ENCODE results near the gene BLM. TPM values are rescaled to one million over a fixed set of nuclear protein-coding genes. Genes with fewer than 3 reads are reported as not detected.
"Not testable (repeated sequence)": the region's sequence is repeated elsewhere in the genome, so short reads cannot be mapped to it uniquely, and the experiment has no call there.

The BLM gene
- polyA plus RNA-seq, 3 donors from 2014 or later: 2.3 to 10.0 (median 7.5) TPM

DNA sequence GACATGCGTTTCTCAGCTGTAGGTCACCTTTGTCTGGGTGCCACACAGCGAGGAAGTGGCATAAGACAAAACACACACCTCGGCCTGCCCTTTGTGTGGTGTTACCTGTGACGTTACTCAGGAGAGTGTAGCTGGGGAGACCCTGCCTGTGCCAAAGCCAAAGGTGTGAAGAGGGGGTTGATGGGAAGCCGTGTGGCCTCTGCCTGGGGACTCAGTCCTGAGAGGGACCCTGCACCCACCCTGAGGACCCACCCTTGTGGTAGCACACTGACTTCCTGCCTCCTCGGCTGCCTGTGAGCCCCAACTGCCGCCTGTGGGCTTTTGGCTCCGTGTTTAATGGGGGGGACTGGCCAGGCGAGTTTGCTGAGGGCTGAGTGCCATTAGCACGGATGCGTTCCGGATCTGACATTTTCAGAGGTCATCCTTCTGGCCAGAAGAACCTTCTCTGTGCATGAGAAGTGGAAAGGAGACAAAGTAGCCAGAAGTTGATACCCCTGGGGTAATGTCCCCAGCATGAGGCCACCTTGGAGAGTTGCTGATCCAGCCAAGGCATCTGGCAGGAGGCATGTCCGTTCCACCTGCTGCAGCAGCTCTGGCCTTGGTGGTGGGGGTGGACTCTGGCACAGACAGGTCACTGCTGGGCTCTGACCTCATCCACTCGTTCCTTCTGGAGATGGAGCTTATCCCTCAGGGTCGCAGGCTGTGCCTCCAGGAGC, 99.4 kb downstream of the BLM start:
- H3K4me3 Mint-ChIP-seq: peak overlapping the region; percentile 78 to 83 (median 79)
- H3K4me1 Mint-ChIP-seq: peaks cover 84 to 92% of the 10 kb centered on the region in 2 donors

GRCh38 chr15:90817117-90818057, 100.2 kb downstream of the BLM start:
- Mint-ChIP-seq H3K27me3 (ENCODE audit: low read depth in 3 of 3) (peaks cover 5 to 18% (median 12%) of the 10 kb centered on the region in 3 donors), H3K36me3 (peaks cover under 1 to 8% (median 6%) of the 10 kb centered on the region in 3 donors), H3K4me1 (peaks cover 82 to 88% of the 10 kb centered on the region in 2 donors), H3K27ac (peak overlapping the region; percentile 93 to 99 (median 98)), H3K9me3 (no peaks in the 10 kb centered on the region), H3K4me3 (peak overlapping the region; percentile 78 to 84 (median 79))
- no peak for DNase-seq

More for the DNA sequence above, 99.4 kb downstream of the BLM start:
- H3K27me3 Mint-ChIP-seq (ENCODE audit: low read depth in 3 of 3): peaks cover 5 to 18% (median 12%) of the 10 kb centered on the region in 3 donors
- DNase-seq: peak; percentile 85 to 87 (median 85)
- H3K9me3 Mint-ChIP-seq: no peaks in the 10 kb centered on the region
- peaks cover 8 to 17% (median 14%) of the 10 kb centered on the region in 3 donors for H3K36me3 Mint-ChIP-seq
- H3K27ac Mint-ChIP-seq: peak overlapping the region; percentile 93 to 99 (median 98)

GRCh38 chr15:90818251-90819210, 101.4 kb downstream of the BLM start:
- peak overlapping the region; percentile 69 to 84 (median 83) for H3K4me3 Mint-ChIP-seq
- peaks cover 5 to 18% (median 12%) of the 10 kb centered on the region in 3 donors for H3K27me3 Mint-ChIP-seq (ENCODE audit: low read depth in 3 of 3)
- peak in 2 of 3 donors; percentile 45 to 52 for DNase-seq
- no peaks in the 10 kb centered on the region for H3K36me3 Mint-ChIP-seq
- no peaks in the 10 kb centered on the region for H3K9me3 Mint-ChIP-seq
- peak overlapping the region; percentile 93 to 99 (median 98) for H3K27ac Mint-ChIP-seq
- peaks cover 72 to 76% of the 10 kb centered on the region in 2 donors for H3K4me1 Mint-ChIP-seq

DNA sequence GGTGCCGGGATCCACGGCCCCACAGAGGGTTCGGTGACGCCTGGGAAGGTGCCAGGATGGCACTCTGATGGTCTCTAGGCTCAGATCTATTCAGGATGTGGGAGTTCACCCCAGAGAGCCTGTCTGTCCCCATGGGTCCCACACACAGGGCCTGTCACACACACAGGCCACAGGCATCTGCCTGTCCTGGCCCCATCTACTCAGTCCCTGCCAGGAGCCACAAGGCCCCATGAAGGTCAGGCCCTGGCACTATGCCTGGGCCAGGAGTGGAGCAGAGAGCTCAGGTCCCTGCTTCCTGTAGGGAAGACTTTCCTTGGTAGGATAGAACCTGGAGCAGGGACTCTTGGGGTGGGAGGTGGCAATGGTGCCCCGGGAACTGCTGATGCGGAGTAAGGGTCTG, 102.2 kb downstream of the BLM start:
- H3K36me3 Mint-ChIP-seq: no peaks in the 10 kb centered on the region
- H3K4me1 Mint-ChIP-seq: peaks cover 63 to 71% of the 10 kb centered on the region in 2 donors
- H3K27ac Mint-ChIP-seq: peak overlapping the region; percentile 91 to 98 (median 96)
- H3K9me3 Mint-ChIP-seq: no peaks in the 10 kb centered on the region
- peak overlapping the region; percentile 69 to 78 (median 75) for H3K4me3 Mint-ChIP-seq
- peaks cover 5 to 18% (median 12%) of the 10 kb centered on the region in 3 donors for H3K27me3 Mint-ChIP-seq (ENCODE audit: low read depth in 3 of 3)
- peak; percentile 49 to 65 (median 51) for DNase-seq

GRCh38 chr15:90819850-90820249, 102.7 kb downstream of the BLM start:
- no peaks in the 10 kb centered on the region for H3K9me3 Mint-ChIP-seq
- no peaks in the 10 kb centered on the region for H3K36me3 Mint-ChIP-seq
- DNase-seq: peak; percentile 84 to 86 (median 84)

GRCh38 chr15:90820481-90820880, 103.3 kb downstream of the BLM start:
- Mint-ChIP-seq H3K4me3 (peak overlapping the region in 1 of 5 donors; percentile 69), H3K36me3 (no peaks in the 10 kb centered on the region), H3K27me3 (ENCODE audit: low read depth in 3 of 3) (peaks cover 5 to 18% (median 9%) of the 10 kb centered on the region in 3 donors), H3K4me1 (peaks cover 53 to 62% of the 10 kb centered on the region in 2 donors), H3K9me3 (no peaks in the 10 kb centered on the region), H3K27ac (peak overlapping the region in 5 of 6 donors; percentile 30 to 98 (median 95))
- no peak for DNase-seq

More at GRCh38 chr15:90819850-90820249, 102.7 kb downstream of the BLM start:
- Mint-ChIP-seq H3K4me1 (peaks cover 59 to 68% of the 10 kb centered on the region in 2 donors), H3K27ac (peak overlapping the region; percentile 91 to 98 (median 96)), H3K27me3 (ENCODE audit: low read depth in 3 of 3) (peaks cover 5 to 18% (median 12%) of the 10 kb centered on the region in 3 donors), H3K4me3 (peak overlapping the region; percentile 69 to 78 (median 75))

- Mint-ChIP-seq H3K27me3 (ENCODE audit: low read depth in 3 of 3) (peaks cover 0 to 10% (median 4%) of the 10 kb centered on the region in 3 donors), H3K36me3 (no peaks in the 10 kb centered on the region), H3K9me3 (no peaks in the 10 kb centered on the region), H3K27ac (peak overlapping the region in 4 of 6 donors; percentile 35 to 97 (median 84)), H3K4me1 (peaks cover 44 to 59% of the 10 kb centered on the region in 2 donors), H3K4me3 (no peak overlapping the region)
- no peak for DNase-seq
Observed at GRCh38 chr15:90822204-90822955, 105.2 kb downstream of the BLM start.

- H3K4me3 Mint-ChIP-seq: no peak overlapping the region
- H3K27ac Mint-ChIP-seq: no peak overlapping the region
- no peak for DNase-seq
- no peaks in the 10 kb centered on the region for H3K36me3 Mint-ChIP-seq
- peaks cover 34 to 51% of the 10 kb centered on the region in 2 donors for H3K4me1 Mint-ChIP-seq
- peaks cover 0 to 10% (median 4%) of the 10 kb centered on the region in 3 donors for H3K27me3 Mint-ChIP-seq (ENCODE audit: low read depth in 3 of 3)
- no peaks in the 10 kb centered on the region for H3K9me3 Mint-ChIP-seq
Observed at GRCh38 chr15:90823455-90823974, 106.4 kb downstream of the BLM start.

DNA sequence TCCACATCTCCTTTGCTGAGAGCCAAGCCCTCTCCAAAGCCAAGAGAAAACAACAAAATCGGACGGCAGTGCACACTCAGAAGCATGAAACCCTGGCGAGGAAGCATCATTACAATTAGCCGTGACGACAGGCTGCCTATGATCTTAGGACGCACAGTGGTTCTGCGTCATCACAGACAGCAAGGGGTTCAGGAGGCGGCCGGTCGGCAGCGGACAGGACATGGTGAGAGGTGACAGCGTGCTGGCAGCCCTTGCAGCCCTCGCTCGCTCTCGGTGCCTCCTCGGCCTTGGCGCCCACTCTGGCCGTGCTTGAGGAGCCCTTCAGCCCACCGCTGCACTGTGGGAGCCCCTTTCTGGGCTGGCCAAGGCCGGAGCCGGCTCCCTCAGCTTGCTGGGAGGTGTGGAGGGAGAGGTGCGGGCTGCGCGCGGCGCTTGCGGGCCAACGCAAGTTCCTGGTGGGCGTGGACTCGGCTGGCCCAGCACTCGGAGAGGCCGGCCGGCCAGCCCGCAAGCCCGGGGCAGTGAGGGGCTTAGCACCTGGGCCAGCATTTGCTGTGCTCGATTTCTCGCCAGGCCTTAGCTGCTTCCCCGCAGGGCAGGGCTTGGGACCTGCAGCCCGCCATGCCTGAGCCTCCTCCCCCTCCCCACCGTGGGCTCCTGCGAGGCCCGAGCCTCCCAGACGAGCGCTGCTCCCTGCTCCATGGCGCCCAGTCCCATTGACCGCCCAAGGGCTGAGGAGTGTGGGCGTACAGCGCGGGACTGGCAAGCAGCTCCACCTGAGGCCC, 108.2 kb downstream of the BLM start:
- peaks cover 29 to 46% of the 10 kb centered on the region in 2 donors for H3K4me1 Mint-ChIP-seq
- not testable (repeated sequence) for H3K4me3 Mint-ChIP-seq; H3K27me3 Mint-ChIP-seq (ENCODE audit: low read depth in 3 of 3); H3K9me3 Mint-ChIP-seq; DNase-seq; H3K27ac Mint-ChIP-seq; H3K36me3 Mint-ChIP-seq

GRCh38 chr15:90826206-90826885, 109.2 kb downstream of the BLM start:
- H3K4me3 Mint-ChIP-seq: peak overlapping the region in 2 of 5 donors; percentile 52 to 55

DNA sequence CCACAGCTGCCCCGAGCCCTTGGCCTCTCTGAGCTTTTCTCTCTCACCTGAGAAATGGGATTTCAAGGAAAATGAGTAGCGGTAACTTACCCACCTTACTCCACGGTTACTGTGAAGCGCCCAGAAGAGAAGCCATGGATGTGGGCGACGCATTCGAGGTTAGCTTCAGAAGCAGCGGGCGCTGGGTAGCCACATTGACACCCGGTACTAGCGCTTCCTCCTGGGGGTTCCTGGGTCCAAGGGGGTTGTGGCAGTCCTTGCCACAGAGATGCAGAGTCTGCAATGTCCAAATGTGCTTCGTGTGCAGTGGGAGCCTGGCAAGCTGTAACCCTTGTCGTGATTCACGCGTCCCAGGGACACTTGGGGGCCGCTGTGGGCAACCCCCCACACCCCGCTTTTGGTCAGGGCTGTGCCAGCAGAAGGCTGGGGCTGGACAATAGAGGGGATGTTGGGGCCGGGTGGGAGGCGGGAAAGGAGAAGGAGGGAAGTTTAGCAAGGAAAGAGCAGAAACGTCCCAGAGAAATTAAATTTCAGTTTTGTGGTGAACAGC, 109.8 kb downstream of the BLM start:
- peak; percentile 41 to 57 (median 54) for DNase-seq
- H3K4me3 Mint-ChIP-seq: peak overlapping the region in 2 of 5 donors; percentile 52 to 55
- peaks cover 30 to 46% of the 10 kb centered on the region in 2 donors for H3K4me1 Mint-ChIP-seq
- peaks cover 0 to 5% (median 0%) of the 10 kb centered on the region in 3 donors for H3K36me3 Mint-ChIP-seq
- peaks cover 1 to 2% (median 2%) of the 10 kb centered on the region in 3 donors for H3K27me3 Mint-ChIP-seq (ENCODE audit: low read depth in 3 of 3)
- no peaks in the 10 kb centered on the region for H3K9me3 Mint-ChIP-seq
- peak overlapping the region in 3 of 6 donors; percentile 28 to 64 (median 53) for H3K27ac Mint-ChIP-seq

More at GRCh38 chr15:90826206-90826885, 109.2 kb downstream of the BLM start:
- not testable (repeated sequence) for H3K36me3 Mint-ChIP-seq; DNase-seq; H3K9me3 Mint-ChIP-seq; H3K27me3 Mint-ChIP-seq (ENCODE audit: low read depth in 3 of 3)
- Mint-ChIP-seq H3K4me1 (peaks cover 32 to 50% of the 10 kb centered on the region in 2 donors), H3K27ac (peak overlapping the region in 3 of 6 donors; percentile 20 to 64 (median 53))
